SK-N-SH (cell line): ENCODE results near the gene RSRC1.

Experiments
- CTCF ChIP-seq: fragments of 200-600 bp; sonication (generic); IDR thresholded peaks from 2 replicates; pipeline ENCODE4 v1.6.1; 2017; ENCODE audit warnings: antibody characterized with exemption, mild to moderate bottlenecking, moderate library complexity
- EP300 ChIP-seq, 2 experiments: IDR thresholded peaks; 2 replicates each; pipeline versions ENCODE4 v1.4.0 to v1.6.1; 2012; ENCODE audit warnings: borderline replicate concordance in 1 of 2, low read depth in 1 of 2, low read length in 1 of 2
- EZH2phosphoT487 ChIP-seq: fragments of 200-600 bp; sonication (generic); IDR thresholded peaks from 2 replicates; pipeline ENCODE4 v1.6.1; 2017; ENCODE audit warnings: low read depth, mixed run types, mild to moderate bottlenecking, antibody characterized with exemption, moderate library complexity, borderline replicate concordance
- FOXJ3 ChIP-seq: sonication (generic); formaldehyde crosslinking; IDR thresholded peaks from 2 replicates; pipeline ENCODE4 v1.5.1; 2020; ENCODE audit warnings: mild to moderate bottlenecking, missing genetic modification reagents
- MEF2A ChIP-seq: IDR thresholded peaks from 2 replicates; pipeline ENCODE4 v1.4.0; 2012; ENCODE audit warnings: low read depth, borderline replicate concordance
- MXI1 ChIP-seq: IDR thresholded peaks from 2 replicates; pipeline ENCODE4 v1.6.1; 2012; ENCODE audit warnings: mild to moderate bottlenecking, low read depth, low read length, improper control_type of control experiment
- NFIC ChIP-seq: IDR thresholded peaks from 2 replicates; pipeline ENCODE4 v1.4.0; 2012; ENCODE audit warnings: borderline replicate concordance
- NRF1 ChIP-seq: IDR thresholded peaks from 2 replicates; pipeline ENCODE4 v1.6.1; 2012; ENCODE audit warnings: low read depth, mild to moderate bottlenecking, low read length
- RAD21 ChIP-seq: IDR thresholded peaks from 2 replicates; pipeline ENCODE4 v1.6.1; 2012; ENCODE audit warnings: mild to moderate bottlenecking, low read length
- REST ChIP-seq: IDR thresholded peaks from 2 replicates; pipeline ENCODE4 v1.6.1; 2012; ENCODE audit warnings: mild to moderate bottlenecking, low read depth, low read length, moderate library complexity
- RFX5 ChIP-seq: IDR thresholded peaks from 2 replicates; pipeline ENCODE4 v1.6.1; 2012; ENCODE audit warnings: mild to moderate bottlenecking, improper control_type of control experiment, low read length
- RXRA ChIP-seq: IDR thresholded peaks from 2 replicates; pipeline ENCODE4 v1.4.0; 2012; ENCODE audit warnings: low read depth, mild to moderate bottlenecking, borderline replicate concordance
- TCF12 ChIP-seq: IDR thresholded peaks from 2 replicates; pipeline ENCODE4 v1.4.0; 2012
- TF ChIP-seq, protein P1 (sequence below): fragments of 150-350 bp; IDR thresholded peaks from 2 replicates; pipeline ENCODE4 v1.6.1; 2017; ENCODE audit warnings: antibody characterized with exemption, low read length, low read depth, borderline replicate concordance

- no peak for TF ChIP-seq RAD21
- TF ChIP-seq RFX5, result no peak
- no peak for TF ChIP-seq MXI1
- TF ChIP-seq TCF12, result no peak
- no peak for TF ChIP-seq NFIC
- TF ChIP-seq FOXJ3 (CRISPR knock-in tag), result no peak
- TF ChIP-seq CTCF, result no peak
- no peak for TF ChIP-seq REST
- TF ChIP-seq EZH2phosphoT487, result no peak
- TF ChIP-seq, protein P1, sequence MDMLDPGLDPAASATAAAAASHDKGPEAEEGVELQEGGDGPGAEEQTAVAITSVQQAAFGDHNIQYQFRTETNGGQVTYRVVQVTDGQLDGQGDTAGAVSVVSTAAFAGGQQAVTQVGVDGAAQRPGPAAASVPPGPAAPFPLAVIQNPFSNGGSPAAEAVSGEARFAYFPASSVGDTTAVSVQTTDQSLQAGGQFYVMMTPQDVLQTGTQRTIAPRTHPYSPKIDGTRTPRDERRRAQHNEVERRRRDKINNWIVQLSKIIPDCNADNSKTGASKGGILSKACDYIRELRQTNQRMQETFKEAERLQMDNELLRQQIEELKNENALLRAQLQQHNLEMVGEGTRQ, result no peak
- no peak for TF ChIP-seq EP300 (IDR thresholded peaks at IDR 0.05; ENCODE audit: borderline replicate concordance in 1 of 2, low read depth in 1 of 2, low read length in 1 of 2)
- TF ChIP-seq NRF1, result no peak
- no peak for TF ChIP-seq RXRA
- no peak for TF ChIP-seq MEF2A
Observed at GRCh38 chr3:158451405-158452055, 341.6 kb downstream of the RSRC1 start.
